Endothelial cell (in vitro differentiated cells): ENCODE data around the gene SCGB1C2. TPM values are rescaled to one million over a fixed set of nuclear protein-coding genes. Genes with fewer than 3 reads are reported as not detected.

Experiments used
- DNase-seq: peaks from one replicate; pipeline ENCODE4 v3.0.0; 2021; ENCODE audit warnings: low spot score
- H3K27ac Mint-ChIP-seq: one replicate; pipeline ENCODE4 v1.8.0; 2021; ENCODE audit warnings: mixed read lengths, inconsistent platforms; ENCODE audit not compliant: unreplicated experiment
- H3K27me3 Mint-ChIP-seq: one replicate; pipeline ENCODE4 v1.8.0; 2021; ENCODE audit warnings: mild to moderate bottlenecking, moderate library complexity, mixed read lengths, inconsistent platforms; ENCODE audit not compliant: unreplicated experiment
- H3K36me3 Mint-ChIP-seq: one replicate; pipeline ENCODE4 v1.8.0; 2021; ENCODE audit warnings: mild to moderate bottlenecking, low read depth, mixed read lengths, inconsistent platforms; ENCODE audit not compliant: unreplicated experiment
- H3K4me1 Mint-ChIP-seq: one replicate; pipeline ENCODE4 v1.8.0; 2021; ENCODE audit warnings: mild to moderate bottlenecking, mixed read lengths, inconsistent platforms; ENCODE audit not compliant: unreplicated experiment
- H3K4me3 Mint-ChIP-seq: one replicate; pipeline ENCODE4 v1.8.0; 2021; ENCODE audit warnings: mild to moderate bottlenecking, mixed read lengths, inconsistent platforms; ENCODE audit not compliant: unreplicated experiment
- H3K9me3 Mint-ChIP-seq: one replicate; pipeline ENCODE4 v1.8.0; 2021; ENCODE audit warnings: mixed read lengths, inconsistent platforms; ENCODE audit not compliant: unreplicated experiment
- CTCF ChIP-seq: fragments of 200-600 bp; sonication (generic); IDR thresholded peaks from one replicate; pipeline ENCODE4 v1.5.0; 2021; ENCODE audit warnings: antibody characterized with exemption; ENCODE audit not compliant: unreplicated experiment
- total RNA-seq: library from RNA; stranded (reverse); fragmentation: NEBNext Ultra II Directional; extraction: Animal tissue kit (Norgen Biotek cat#: 25700); gene quantifications from one replicate; pipeline ENCODE4 v1.2.1, GENCODE V29; 2021; ENCODE audit not compliant: unreplicated experiment

SCGB1C2 gene
- total RNA-seq, 1 donor from 2014 or later = not detected

DNA sequence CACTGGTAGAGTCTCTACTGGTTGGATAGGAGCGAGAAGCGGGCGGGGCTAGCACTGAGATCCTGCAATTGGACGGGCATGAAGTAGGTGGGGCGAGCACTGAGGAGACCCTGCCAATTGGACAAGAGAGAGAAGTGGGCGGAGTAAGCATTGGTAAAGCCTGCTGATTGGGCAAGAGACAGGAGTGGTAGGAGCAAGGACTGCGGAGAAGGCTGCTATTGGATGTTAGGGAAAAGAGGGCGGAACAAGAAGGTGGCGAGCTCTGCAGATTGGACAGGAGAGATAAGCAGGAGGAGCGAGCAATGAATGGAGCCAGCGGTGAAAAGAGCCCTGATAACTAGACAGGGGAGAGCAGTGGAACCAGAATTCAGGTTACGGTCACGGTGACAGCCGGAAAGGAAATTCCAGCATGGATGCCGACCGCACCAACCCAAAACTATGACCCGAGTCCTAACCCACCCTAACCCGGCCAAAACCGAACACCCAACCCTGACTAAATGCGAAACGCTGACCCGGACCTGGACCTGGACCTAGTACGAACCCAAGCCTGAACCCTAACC, 4.8 kb downstream of the SCGB1C2 start:
- Mint-ChIP-seq H3K27me3 (peaks cover 6% of the 10 kb centered on the region), H3K4me3 (no peak overlapping the region), H3K27ac (no peak overlapping the region), H3K9me3 (no peaks in the 10 kb centered on the region), H3K36me3 (no peaks in the 10 kb centered on the region), H3K4me1 (no peaks in the 10 kb centered on the region)
- TF ChIP-seq CTCF = no peak
- DNase-seq = peak; percentile 3

GRCh38 chr17:142876-143784, 5.8 kb downstream of the SCGB1C2 start:
- H3K4me1 Mint-ChIP-seq = no peaks in the 10 kb centered on the region
- H3K9me3 Mint-ChIP-seq = no peaks in the 10 kb centered on the region
- DNase-seq = peak; percentile 2
- H3K4me3 Mint-ChIP-seq = no peak overlapping the region
- TF ChIP-seq CTCF = no peak
- peaks cover 6% of the 10 kb centered on the region for H3K27me3 Mint-ChIP-seq
- H3K27ac Mint-ChIP-seq = no peak overlapping the region
- H3K36me3 Mint-ChIP-seq = no peaks in the 10 kb centered on the region

GRCh38 chr17:143785-144281, 6.5 kb downstream of the SCGB1C2 start:
- H3K27me3 Mint-ChIP-seq = peaks cover 6% of the 10 kb centered on the region
- H3K9me3 Mint-ChIP-seq = no peaks in the 10 kb centered on the region
- H3K4me3 Mint-ChIP-seq = no peak overlapping the region
- no peak overlapping the region for H3K27ac Mint-ChIP-seq
- peak; percentile 98 for TF ChIP-seq CTCF
- H3K36me3 Mint-ChIP-seq = no peaks in the 10 kb centered on the region
- DNase-seq = peak; percentile 96
- H3K4me1 Mint-ChIP-seq = no peaks in the 10 kb centered on the region

GRCh38 chr17:144936-145670, 7.7 kb downstream of the SCGB1C2 start:
- Mint-ChIP-seq H3K36me3 (no peaks in the 10 kb centered on the region), H3K9me3 (no peaks in the 10 kb centered on the region), H3K4me1 (no peaks in the 10 kb centered on the region), H3K27me3 (peaks cover 5% of the 10 kb centered on the region), H3K4me3 (no peak overlapping the region), H3K27ac (no peak overlapping the region)
- no peak for TF ChIP-seq CTCF
- peak; percentile 1 for DNase-seq
